Measurements from ENCODE around the gene COQ7. TPM values are rescaled to one million over a fixed set of nuclear protein-coding genes. Genes with fewer than 3 reads are reported as not detected.

The COQ7 gene
- total RNA-seq (19.8 and 20.5 TPM in 2 replicates), polyA plus RNA-seq (12.4 and 14.0 TPM in 2 replicates), polyA minus RNA-seq (ENCODE audit: low replicate concordance) (3.7 and 4.0 TPM in 2 replicates)
- 13.6 and 14.7 TPM in 2 replicates for polyA plus RNA-seq (2012)

DNA sequence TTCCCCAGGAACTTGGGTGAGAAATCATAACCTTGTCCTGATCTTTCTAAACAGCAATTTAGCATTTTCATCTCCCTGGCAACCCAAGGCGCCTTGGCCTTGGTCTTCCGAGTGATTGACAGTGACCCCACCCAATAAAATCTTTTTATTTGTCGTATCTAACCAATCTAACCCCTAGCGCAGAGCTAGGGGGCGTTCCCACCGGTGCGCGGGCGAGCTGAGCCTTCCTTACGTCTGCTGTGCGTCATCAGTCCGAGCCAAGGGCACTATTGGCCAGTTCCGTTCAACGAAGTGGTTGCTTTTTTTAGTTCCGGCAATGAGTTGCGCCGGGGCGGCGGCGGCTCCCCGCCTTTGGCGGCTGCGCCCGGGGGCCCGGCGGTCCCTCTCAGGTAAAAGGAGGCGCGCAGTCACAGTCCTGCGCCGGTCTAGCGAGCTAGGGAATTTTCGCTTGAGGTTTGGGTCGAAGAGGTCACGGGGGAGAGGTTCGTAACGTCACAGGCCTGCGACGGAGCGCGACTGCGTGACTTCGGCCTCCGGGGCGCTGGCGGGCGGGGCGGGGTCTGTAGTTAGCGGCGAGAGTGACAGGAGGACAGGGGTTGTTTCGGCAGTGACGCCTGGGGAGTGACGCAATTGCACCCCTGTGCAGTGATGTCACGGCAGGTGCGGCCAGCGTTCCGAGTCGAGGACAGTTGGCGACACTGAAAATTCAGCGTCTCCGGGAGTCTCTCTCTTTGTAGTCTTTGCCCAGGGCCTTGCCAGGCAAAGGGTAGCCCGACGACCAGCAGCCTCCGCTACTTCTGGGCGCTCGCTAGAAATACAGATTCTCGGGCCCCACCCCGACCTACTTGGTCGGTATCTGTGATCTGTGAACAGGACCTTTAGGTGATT lies at the start of gene COQ7:
COQ7 (plus strand) TSS at position 266 of the 888 bp plus-strand sequence; CDS start at position 317, 51 bp downstream.
- TF ChIP-seq EZH2 (IDR thresholded peaks at IDR 0.05; ENCODE audit: low read length, missing control alignments) = no peak
- TF ChIP-seq, protein P1, sequence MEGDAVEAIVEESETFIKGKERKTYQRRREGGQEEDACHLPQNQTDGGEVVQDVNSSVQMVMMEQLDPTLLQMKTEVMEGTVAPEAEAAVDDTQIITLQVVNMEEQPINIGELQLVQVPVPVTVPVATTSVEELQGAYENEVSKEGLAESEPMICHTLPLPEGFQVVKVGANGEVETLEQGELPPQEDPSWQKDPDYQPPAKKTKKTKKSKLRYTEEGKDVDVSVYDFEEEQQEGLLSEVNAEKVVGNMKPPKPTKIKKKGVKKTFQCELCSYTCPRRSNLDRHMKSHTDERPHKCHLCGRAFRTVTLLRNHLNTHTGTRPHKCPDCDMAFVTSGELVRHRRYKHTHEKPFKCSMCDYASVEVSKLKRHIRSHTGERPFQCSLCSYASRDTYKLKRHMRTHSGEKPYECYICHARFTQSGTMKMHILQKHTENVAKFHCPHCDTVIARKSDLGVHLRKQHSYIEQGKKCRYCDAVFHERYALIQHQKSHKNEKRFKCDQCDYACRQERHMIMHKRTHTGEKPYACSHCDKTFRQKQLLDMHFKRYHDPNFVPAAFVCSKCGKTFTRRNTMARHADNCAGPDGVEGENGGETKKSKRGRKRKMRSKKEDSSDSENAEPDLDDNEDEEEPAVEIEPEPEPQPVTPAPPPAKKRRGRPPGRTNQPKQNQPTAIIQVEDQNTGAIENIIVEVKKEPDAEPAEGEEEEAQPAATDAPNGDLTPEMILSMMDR (conservative IDR thresholded peaks at IDR 0.05 in 1 of 2, IDR thresholded peaks at IDR 0.05 in 1 of 2; ENCODE audit: low read depth in 1 of 2, low read length in 2 of 2) = no peak
- no peaks in the 10 kb centered on the region for H3K79me2 ChIP-seq (ENCODE audit: control insufficient read depth, insufficient read depth, low read length)
- DNase-seq (ENCODE audit: low read depth in 2 of 2) = peak; percentile 100
- peak within 1 kb of the TSS; percentile 59 to 92 (median 88) for H3K4me3 ChIP-seq (replicated peaks in 1 of 4; ENCODE audit: control extremely low read depth in 1 of 4, insufficient read depth in 1 of 4, low read depth in 3 of 4, low read length in 4 of 4)
- H3K27me3 ChIP-seq (ENCODE audit: control insufficient read depth, insufficient read depth, low read length) = no peaks in the 10 kb centered on the region
- no peaks in the 10 kb centered on the region for H3K4me1 ChIP-seq (ENCODE audit: control insufficient read depth, extremely low read depth, insufficient read depth, low read length)
- peak within 1 kb of the TSS; percentile 50 for H2AFZ ChIP-seq (ENCODE audit: low read length)
- H3K9ac ChIP-seq (ENCODE audit: insufficient read depth, low read length) = peak within 1 kb of the TSS; percentile 99
- no peaks in the 10 kb centered on the region for H3K9me3 ChIP-seq (ENCODE audit: control insufficient read depth, insufficient read depth, low read depth, low read length)
- peak within 1 kb of the TSS; percentile 76 for H3K4me2 ChIP-seq (ENCODE audit: extremely low read depth, insufficient read depth, low read length)
- H3K27ac ChIP-seq (ENCODE audit: insufficient read depth, low read length) = peak within 1 kb of the TSS; percentile 100
- H4K20me1 ChIP-seq (ENCODE audit: control insufficient read depth, extremely low read depth, insufficient read depth, low read length) = no peaks in the 10 kb centered on the region
- peaks cover 2% of the 10 kb centered on the region for H3K36me3 ChIP-seq (ENCODE audit: control insufficient read depth, insufficient read depth, low read length)

DNA sequence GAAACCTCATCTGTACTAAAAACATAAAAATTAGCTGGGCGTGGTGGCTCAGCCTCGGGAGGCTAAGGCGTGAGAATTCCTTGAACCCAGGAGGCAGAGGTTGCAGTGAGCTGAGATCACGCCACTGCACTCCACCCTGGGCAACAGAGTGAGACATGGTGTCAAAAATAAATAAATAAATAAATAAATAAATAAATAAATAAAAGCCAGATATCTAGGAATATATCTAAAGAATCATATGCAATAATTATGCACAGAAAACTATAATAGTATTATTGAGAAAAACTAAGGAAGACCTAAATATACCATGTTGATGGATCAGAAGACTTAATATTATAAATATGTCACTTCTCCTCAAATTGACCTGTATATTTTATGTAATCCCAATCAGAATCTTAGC lies 46.7 kb upstream of the COQ7 start:
- H3K36me3 ChIP-seq (ENCODE audit: control insufficient read depth, insufficient read depth, low read length) = no peaks in the 10 kb centered on the region
- TF ChIP-seq, protein P1 (conservative IDR thresholded peaks at IDR 0.05 in 1 of 2, IDR thresholded peaks at IDR 0.05 in 1 of 2; ENCODE audit: low read depth in 1 of 2, low read length in 2 of 2) = no peak
- TF ChIP-seq EZH2 (IDR thresholded peaks at IDR 0.05; ENCODE audit: low read length, missing control alignments) = no peak
- no peak for DNase-seq (ENCODE audit: low read depth in 2 of 2)
- H3K9ac ChIP-seq (ENCODE audit: insufficient read depth, low read length) = no peak overlapping the region
- H3K4me3 ChIP-seq (replicated peaks in 1 of 4; ENCODE audit: control extremely low read depth in 1 of 4, insufficient read depth in 1 of 4, low read depth in 3 of 4, low read length in 4 of 4) = no peak overlapping the region
- H3K79me2 ChIP-seq (ENCODE audit: control insufficient read depth, insufficient read depth, low read length) = no peaks in the 10 kb centered on the region
- H3K27me3 ChIP-seq (ENCODE audit: control insufficient read depth, insufficient read depth, low read length) = no peaks in the 10 kb centered on the region
- no peaks in the 10 kb centered on the region for H4K20me1 ChIP-seq (ENCODE audit: control insufficient read depth, extremely low read depth, insufficient read depth, low read length)
- no peak overlapping the region for H3K4me2 ChIP-seq (ENCODE audit: extremely low read depth, insufficient read depth, low read length)
- H3K9me3 ChIP-seq (ENCODE audit: control insufficient read depth, insufficient read depth, low read depth, low read length) = no peaks in the 10 kb centered on the region
- no peak overlapping the region for H3K27ac ChIP-seq (ENCODE audit: insufficient read depth, low read length)
- no peaks in the 10 kb centered on the region for H3K4me1 ChIP-seq (ENCODE audit: control insufficient read depth, extremely low read depth, insufficient read depth, low read length)
- H2AFZ ChIP-seq (ENCODE audit: low read length) = no peak overlapping the region

DNA sequence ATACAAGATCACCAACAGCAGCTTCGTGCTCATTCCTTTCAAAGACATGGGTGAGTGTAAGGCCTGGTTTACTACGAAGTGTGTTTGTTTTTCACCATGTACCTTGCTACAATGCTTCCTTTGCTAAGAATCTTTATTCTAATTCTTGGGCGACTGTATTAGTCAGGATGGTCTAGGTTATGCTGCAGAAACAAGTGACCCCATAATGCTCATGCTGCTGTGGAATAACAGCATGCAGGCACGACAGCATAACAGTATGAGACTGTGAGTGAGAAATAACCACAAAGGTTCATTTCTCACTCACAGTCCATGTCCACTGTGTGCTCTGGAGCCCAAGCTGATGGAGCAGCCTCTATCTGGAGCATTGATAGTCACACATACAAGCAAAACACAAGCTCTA lies 45.7 kb upstream of the COQ7 start:
- H3K36me3 ChIP-seq (ENCODE audit: control insufficient read depth, insufficient read depth, low read length) = no peaks in the 10 kb centered on the region
- no peak overlapping the region for H3K27ac ChIP-seq (ENCODE audit: insufficient read depth, low read length)
- H2AFZ ChIP-seq (ENCODE audit: low read length) = no peak overlapping the region
- no peaks in the 10 kb centered on the region for H3K79me2 ChIP-seq (ENCODE audit: control insufficient read depth, insufficient read depth, low read length)
- H4K20me1 ChIP-seq (ENCODE audit: control insufficient read depth, extremely low read depth, insufficient read depth, low read length) = no peaks in the 10 kb centered on the region
- no peak for TF ChIP-seq EZH2 (IDR thresholded peaks at IDR 0.05; ENCODE audit: low read length, missing control alignments)
- TF ChIP-seq, protein P1 (conservative IDR thresholded peaks at IDR 0.05 in 1 of 2, IDR thresholded peaks at IDR 0.05 in 1 of 2; ENCODE audit: low read depth in 1 of 2, low read length in 2 of 2) = no peak
- no peak overlapping the region for H3K4me3 ChIP-seq (replicated peaks in 1 of 4; ENCODE audit: control extremely low read depth in 1 of 4, insufficient read depth in 1 of 4, low read depth in 3 of 4, low read length in 4 of 4)
- no peaks in the 10 kb centered on the region for H3K4me1 ChIP-seq (ENCODE audit: control insufficient read depth, extremely low read depth, insufficient read depth, low read length)
- no peak overlapping the region for H3K4me2 ChIP-seq (ENCODE audit: extremely low read depth, insufficient read depth, low read length)
- no peak overlapping the region for H3K9ac ChIP-seq (ENCODE audit: insufficient read depth, low read length)
- no peaks in the 10 kb centered on the region for H3K9me3 ChIP-seq (ENCODE audit: control insufficient read depth, insufficient read depth, low read depth, low read length)
- H3K27me3 ChIP-seq (ENCODE audit: control insufficient read depth, insufficient read depth, low read length) = no peaks in the 10 kb centered on the region
- DNase-seq (ENCODE audit: low read depth in 2 of 2) = no peak

Measured in fibroblast of lung (primary cell).